ENCODE measurements around the gene S100Z.

- no peak for TF ChIP-seq CTCF (IDR thresholded peaks at IDR 0.05; ENCODE audit: control extremely low read depth in 1 of 3, insufficient read depth in 1 of 3, low read depth in 1 of 3, low read length in 3 of 3)
- no peak for TF ChIP-seq POLR2A (IDR thresholded peaks at IDR 0.05; ENCODE audit: control extremely low read depth in 1 of 2, low read depth in 2 of 2, low read length in 2 of 2)
- no peak for TF ChIP-seq POLR2AphosphoS5 (IDR thresholded peaks at IDR 0.05; ENCODE audit: low read depth, low read length)
- no peak for TF ChIP-seq CREB1 (IDR thresholded peaks at IDR 0.05)
- TF ChIP-seq CHD1 (IDR thresholded peaks at IDR 0.05; ENCODE audit: low read depth, low read length), result no peak
- TF ChIP-seq SUZ12 (IDR thresholded peaks at IDR 0.05; ENCODE audit: low read length), result no peak
- no peak for TF ChIP-seq YY1 (IDR thresholded peaks at IDR 0.05; ENCODE audit: low read depth, low read length)
- TF ChIP-seq RFX5 (IDR thresholded peaks at IDR 0.05; ENCODE audit: borderline replicate concordance, low read depth, low read length), result no peak
- no peak for TF ChIP-seq HDAC2 (IDR thresholded peaks at IDR 0.05; ENCODE audit: borderline replicate concordance in 1 of 2, low read depth in 2 of 2, low read length in 2 of 2)
- no peak for TF ChIP-seq SP1 (IDR thresholded peaks at IDR 0.05; ENCODE audit: low read depth, low read length)
These were observed 110.3 kb downstream of the S100Z start for GRCh38 chr5:76960004-76960625.
